Activated B cell treated with CpG ODN at 0.5 μM for 24 hours (primary cell): ENCODE results near the gene RAB9A. TPM values are rescaled to one million over a fixed set of nuclear protein-coding genes. Genes with fewer than 3 reads are reported as not detected.

Source experiments
- ATAC-seq: fragments of 200-7000 bp; cut with Tn5 transposase; one replicate; pipeline ENCODE4 v1.10.0; 2021; ENCODE audit warnings: low read depth, mild to moderate bottlenecking, moderate library complexity
- CTCF ChIA-PET: fragments of 350-600 bp; sonication (Branson Sonifier 250); formaldehyde crosslinking; loops from one replicate; lab custom pipeline; 2021; ENCODE audit warnings: antibody characterized with exemption; lab: Charles Lee
- POLR2A ChIA-PET: fragments of 350-600 bp; sonication (Branson Sonifier 250); formaldehyde crosslinking; loops from one replicate; lab custom pipeline; 2021; ENCODE audit warnings: antibody characterized with exemption; lab: Charles Lee
- DNase-seq: peaks from one replicate; pipeline ENCODE4 v3.0.0; 2022
- H3K27ac Mint-ChIP-seq: one replicate; pipeline ENCODE4 v1.8.0; 2020; ENCODE audit warnings: mixed read lengths
- H3K27me3 Mint-ChIP-seq: one replicate; pipeline ENCODE4 v1.8.0; 2021; ENCODE audit warnings: mixed read lengths
- H3K36me3 Mint-ChIP-seq: one replicate; pipeline ENCODE4 v1.8.0; 2021; ENCODE audit warnings: low read depth, mixed read lengths
- H3K4me1 Mint-ChIP-seq: one replicate; pipeline ENCODE4 v1.8.0; 2021; ENCODE audit warnings: mixed read lengths
- H3K4me3 Mint-ChIP-seq: one replicate; pipeline ENCODE4 v1.8.0; 2020; ENCODE audit warnings: mild to moderate bottlenecking, mixed read lengths
- H3K9me3 Mint-ChIP-seq: one replicate; pipeline ENCODE4 v1.8.0; 2020; ENCODE audit warnings: mixed read lengths
- CTCF ChIP-seq: fragments of 200-600 bp; IDR thresholded peaks from one replicate; pipeline ENCODE4 v1.8.0; 2022; ENCODE audit warnings: antibody characterized with exemption, mild to moderate bottlenecking
- intact Hi-C: fragments of 100-400 bp; cut with micrococcal nuclease; formaldehyde crosslinking; loops from one replicate; pipeline ENCODE4 v1.15.1; 2024
- total RNA-seq: library from RNA; stranded (reverse); gene quantifications from 2 replicates; pipeline ENCODE4 v1.2.3, GENCODE V29; 2022

RAB9A gene
- total RNA-seq, 1 donor from 2014 or later, result 27.7 TPM

DNA sequence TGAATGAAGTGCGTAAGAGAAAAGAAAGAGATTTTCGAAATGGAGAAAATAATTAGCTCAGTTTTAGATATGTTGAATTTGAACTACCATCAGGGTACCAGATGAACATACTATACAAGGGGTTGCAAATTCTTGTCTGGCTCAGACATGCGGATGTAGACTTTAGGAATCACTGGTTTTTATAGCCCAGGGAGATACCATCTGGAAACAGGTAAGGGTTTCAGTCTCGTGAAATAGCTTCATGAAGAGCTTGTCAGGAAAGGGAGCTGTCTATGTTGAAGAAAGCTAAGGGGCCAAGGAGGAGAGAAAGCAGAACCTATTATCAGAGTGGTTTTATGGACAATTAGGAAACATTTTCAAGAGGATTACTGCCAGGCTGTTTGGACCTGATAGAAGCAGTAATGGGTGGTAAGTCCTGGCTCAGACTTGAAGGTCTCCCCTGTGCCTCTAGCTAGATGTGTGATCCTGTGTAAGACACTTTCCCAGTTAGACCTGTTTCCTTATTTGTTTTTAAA, 6.7 kb downstream of the RAB9A start:
- no peak overlapping the region for H3K27ac Mint-ChIP-seq
- DNase-seq (no peak), ATAC-seq (no peak)
- H3K36me3 Mint-ChIP-seq, result peaks cover 15% of the 10 kb centered on the region
- no peak overlapping the region for H3K4me3 Mint-ChIP-seq
- ChIA-PET POLR2A (interaction anchor here (2.8 to 5.0 kb wide), 2 partner anchors 8 to 39 kb away, joined by 13 to 47 read pairs; partner anchors contain the start of genes OFD1, RAB9A and TRAPPC2), CTCF (no interaction called here)
- H3K9me3 Mint-ChIP-seq, result no peaks in the 10 kb centered on the region
- no peaks in the 10 kb centered on the region for H3K27me3 Mint-ChIP-seq
- peaks cover 90% of the 10 kb centered on the region for H3K4me1 Mint-ChIP-seq
- no peak for TF ChIP-seq CTCF
- intact Hi-C loops, result no loop called here

DNA sequence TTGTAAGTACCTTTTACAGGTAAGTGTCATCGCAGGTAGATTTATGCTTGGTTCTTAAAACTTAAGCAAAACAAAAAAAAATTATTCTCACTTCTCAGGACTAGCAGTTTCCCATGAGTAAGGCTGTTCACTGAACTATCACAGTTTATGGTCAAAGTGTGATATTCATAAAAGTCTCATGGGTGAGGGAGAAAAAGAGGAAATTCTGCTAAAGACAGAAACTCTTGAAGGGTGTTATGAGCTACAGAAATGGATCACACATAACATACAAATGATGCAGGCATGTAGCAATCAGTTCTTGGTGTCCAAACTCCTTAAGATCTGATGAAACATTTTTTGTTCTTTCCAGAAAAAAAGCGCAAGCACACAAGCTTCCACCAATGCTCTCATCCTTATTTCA, 8.5 kb downstream of the RAB9A start:
- peak overlapping the region; percentile 83 for H3K27ac Mint-ChIP-seq
- CTCF ChIA-PET, result no interaction called here
- peaks cover 89% of the 10 kb centered on the region for H3K4me1 Mint-ChIP-seq

DNA sequence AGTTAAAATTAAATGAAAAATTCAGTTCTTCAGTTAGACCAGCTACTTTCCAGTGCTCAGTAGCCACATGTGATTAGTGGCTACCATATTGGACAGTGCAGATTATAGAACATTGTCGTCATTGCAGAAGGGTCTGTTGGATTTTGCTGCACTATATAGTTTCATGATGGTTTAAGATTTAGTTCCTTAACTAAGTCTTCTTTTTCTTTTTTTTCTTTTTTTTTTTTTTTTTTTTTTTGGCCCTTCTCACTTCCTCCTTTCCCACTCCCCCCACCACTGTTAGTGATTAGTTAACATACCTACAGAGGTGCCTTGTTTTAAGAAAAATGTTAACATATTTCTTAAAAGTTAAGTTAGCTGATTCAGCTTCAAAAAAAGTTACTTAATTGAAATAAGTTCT, 9.0 kb downstream of the RAB9A start:
- DNase-seq, result no peak
- Mint-ChIP-seq H3K4me3 (peak overlapping the region; percentile 64), H3K36me3 (peaks cover 22% of the 10 kb centered on the region), H3K27ac (peak overlapping the region; percentile 83), H3K4me1 (peaks cover 88% of the 10 kb centered on the region), H3K9me3 (no peaks in the 10 kb centered on the region), H3K27me3 (no peaks in the 10 kb centered on the region)
- peak; percentile 28 for ATAC-seq
- no peak for TF ChIP-seq CTCF
- ChIA-PET CTCF (no interaction called here), POLR2A (interaction anchor here (0.6 to 5.0 kb wide), 9 partner anchors 10 to 332 kb away, joined by 3 to 47 read pairs (median 3); partner anchors contain the start of genes GEMIN8, OFD1, TCEANC and TRAPPC2)
- intact Hi-C loops, result loop anchor here (1.0 kb wide), 2 partner anchors 9 to 36 kb away; partner anchors contain the start of genes OFD1, RAB9A and TRAPPC2

More for the DNA sequence above, 8.5 kb downstream of the RAB9A start:
- H3K36me3 Mint-ChIP-seq, result peaks cover 25% of the 10 kb centered on the region
- H3K27me3 Mint-ChIP-seq, result no peaks in the 10 kb centered on the region
- no peaks in the 10 kb centered on the region for H3K9me3 Mint-ChIP-seq
- no peak for TF ChIP-seq CTCF
- peak overlapping the region; percentile 64 for H3K4me3 Mint-ChIP-seq
- ATAC-seq (peak; percentile 75), DNase-seq (no peak)
- intact Hi-C loops, result loop anchor here (1.0 kb wide), 2 partner anchors 8 to 37 kb away; partner anchors contain the start of genes OFD1, RAB9A and TRAPPC2
- POLR2A ChIA-PET, result interaction anchor here (0.5 to 5.0 kb wide), 9 partner anchors 10 to 332 kb away, joined by 3 to 47 read pairs (median 3); partner anchors contain the start of genes GEMIN8, OFD1, RAB9A and TCEANC

- DNase-seq (no peak), ATAC-seq (no peak)
- TF ChIP-seq CTCF, result no peak
- Mint-ChIP-seq H3K4me1 (peaks cover 87% of the 10 kb centered on the region), H3K9me3 (no peaks in the 10 kb centered on the region), H3K27ac (peak overlapping the region; percentile 83), H3K36me3 (peaks cover 23% of the 10 kb centered on the region), H3K27me3 (no peaks in the 10 kb centered on the region), H3K4me3 (peak overlapping the region; percentile 64)
- ChIA-PET CTCF (no interaction called here), POLR2A (interaction anchor here (0.6 to 5.0 kb wide), 7 partner anchors 10 to 44 kb away, joined by 3 to 47 read pairs (median 5); partner anchors contain the start of genes OFD1 and TRAPPC2)
- intact Hi-C loops, result no loop called here
Observed at GRCh38 chrX:13698432-13698831, 9.5 kb downstream of the RAB9A start.

DNA sequence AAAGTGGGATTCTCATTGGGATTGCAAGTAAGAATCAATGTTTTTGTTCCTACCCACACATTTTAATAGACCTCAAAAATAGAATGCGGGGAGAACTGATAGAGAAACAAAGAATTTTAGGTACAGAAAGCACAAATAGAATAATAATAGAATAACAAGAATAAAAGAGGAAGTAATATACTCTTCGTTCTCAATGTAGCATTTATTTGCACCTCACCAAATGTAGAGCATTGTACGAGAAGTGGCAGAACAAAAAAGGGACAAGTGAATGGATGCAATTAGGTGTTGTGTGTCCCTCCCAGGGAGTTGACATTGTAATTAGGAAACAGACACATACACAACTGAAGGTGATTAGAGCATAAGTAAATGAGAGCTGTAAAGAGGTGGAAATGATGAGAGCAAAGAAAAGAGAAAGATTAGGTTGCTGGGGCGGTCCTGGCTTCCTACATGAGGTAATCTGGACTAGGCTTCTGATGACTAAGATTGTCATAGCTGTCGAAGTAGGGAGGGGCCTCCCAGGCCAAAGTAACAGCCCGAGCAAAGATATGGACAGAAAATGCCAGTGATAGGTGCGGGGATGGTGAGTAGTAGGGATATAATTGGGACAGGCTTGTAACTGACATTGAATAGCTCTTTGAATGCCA, 10.4 kb downstream of the RAB9A start:
- peaks cover 32% of the 10 kb centered on the region for H3K36me3 Mint-ChIP-seq
- no peak for DNase-seq
- H3K9me3 Mint-ChIP-seq, result no peaks in the 10 kb centered on the region
- H3K27me3 Mint-ChIP-seq, result no peaks in the 10 kb centered on the region
- peak; percentile 45 for ATAC-seq
- POLR2A ChIA-PET, result interaction anchor here (1.1 to 5.0 kb wide), 5 partner anchors 11 to 46 kb away, joined by 5 to 47 read pairs (median 5); partner anchors contain the start of genes OFD1, TCEANC and TRAPPC2
- TF ChIP-seq CTCF, result no peak
- intact Hi-C loops, result no loop called here
- peak overlapping the region; percentile 83 for H3K27ac Mint-ChIP-seq
- peaks cover 84% of the 10 kb centered on the region for H3K4me1 Mint-ChIP-seq
- CTCF ChIA-PET, result no interaction called here
- H3K4me3 Mint-ChIP-seq, result peak overlapping the region; percentile 64
